Activated CD8-positive, alpha-beta T cell treated with anti-CD3 and anti-CD28 coated beads, Interleukin-2, amount 10 ng/mL, durations not matched to agents 7 days and 5 days (primary cell): ENCODE data around the gene LRRC74B. TPM values are rescaled to one million over a fixed set of nuclear protein-coding genes. Genes with fewer than 3 reads are reported as not detected.

Source experiments
- ATAC-seq: fragments of 150-1000 bp; cut with Tn5 transposase; one replicate; pipeline ENCODE4 v1.10.0; 2021; ENCODE audit warnings: moderate library complexity
- CTCF ChIA-PET: fragments of 350-600 bp; sonication (Branson Sonifier 250); formaldehyde crosslinking; loops from one replicate; lab custom pipeline; 2021; ENCODE audit warnings: antibody characterized with exemption; lab: Charles Lee
- POLR2A ChIA-PET: fragments of 350-600 bp; sonication (Branson Sonifier 250); formaldehyde crosslinking; loops from one replicate; lab custom pipeline; 2021; ENCODE audit warnings: antibody characterized with exemption; lab: Charles Lee
- DNase-seq: peaks from one replicate; pipeline ENCODE4 v3.0.0-alpha.2; 2020
- H3K27ac Mint-ChIP-seq: one replicate; pipeline ENCODE4 v1.8.0; 2021; ENCODE audit warnings: mild to moderate bottlenecking, mixed read lengths
- H3K27me3 Mint-ChIP-seq: one replicate; pipeline ENCODE4 v1.8.0; 2021; ENCODE audit warnings: low read depth, mixed read lengths
- H3K36me3 Mint-ChIP-seq: one replicate; pipeline ENCODE4 v1.8.0; 2021; ENCODE audit warnings: low read depth, mixed read lengths
- H3K4me1 Mint-ChIP-seq: one replicate; pipeline ENCODE4 v1.8.0; 2021; ENCODE audit warnings: low read depth, mixed read lengths
- H3K4me3 Mint-ChIP-seq: one replicate; pipeline ENCODE4 v1.8.0; 2021; ENCODE audit warnings: mild to moderate bottlenecking, mixed read lengths
- H3K9me3 Mint-ChIP-seq: one replicate; pipeline ENCODE4 v1.8.0; 2022; ENCODE audit warnings: mixed read lengths; ENCODE audit not compliant: insufficient read depth
- microRNA-seq: library from miRNA; unstranded; fragments of <30 nt; microRNA quantifications from one replicate; pipeline ENCODE4 v1.2.0, GENCODE V29; 2022
- total RNA-seq, 2 experiments: library from RNA; stranded (reverse); gene quantifications; one replicate each; pipeline ENCODE4 v1.2.3, GENCODE V29; 2021

LRRC74B gene
- total RNA-seq, 2 experiments from 2014 or later = not detected

DNA sequence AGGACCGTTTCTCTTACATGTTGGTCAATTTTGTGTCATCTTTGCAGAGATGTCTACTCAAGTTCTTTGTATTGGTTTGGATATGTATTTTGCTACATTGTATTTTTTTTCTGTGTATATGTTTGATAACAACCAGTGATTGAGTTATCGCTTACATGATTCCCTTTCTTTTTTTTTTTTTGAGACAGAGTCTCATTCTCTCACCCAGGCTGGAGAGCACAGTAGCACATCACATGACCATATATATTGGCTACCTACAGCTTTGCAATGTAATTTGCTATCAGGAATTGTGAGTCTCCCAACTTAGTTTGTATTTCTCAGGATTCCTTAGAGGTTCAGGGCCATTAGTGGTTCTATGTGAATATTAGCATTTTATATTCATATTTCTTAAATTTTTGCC lies 59.5 kb downstream of the LRRC74B start:
- Mint-ChIP-seq H3K9me3 (no peaks in the 10 kb centered on the region), H3K27me3 (peaks cover 30% of the 10 kb centered on the region), H3K4me1 (peaks cover 12% of the 10 kb centered on the region), H3K36me3 (no peaks in the 10 kb centered on the region), H3K27ac (no peak overlapping the region), H3K4me3 (no peak overlapping the region)
- DNase-seq = no peak
- ChIA-PET POLR2A (no interaction called here), CTCF (no interaction called here)
- no peak for ATAC-seq

DNA sequence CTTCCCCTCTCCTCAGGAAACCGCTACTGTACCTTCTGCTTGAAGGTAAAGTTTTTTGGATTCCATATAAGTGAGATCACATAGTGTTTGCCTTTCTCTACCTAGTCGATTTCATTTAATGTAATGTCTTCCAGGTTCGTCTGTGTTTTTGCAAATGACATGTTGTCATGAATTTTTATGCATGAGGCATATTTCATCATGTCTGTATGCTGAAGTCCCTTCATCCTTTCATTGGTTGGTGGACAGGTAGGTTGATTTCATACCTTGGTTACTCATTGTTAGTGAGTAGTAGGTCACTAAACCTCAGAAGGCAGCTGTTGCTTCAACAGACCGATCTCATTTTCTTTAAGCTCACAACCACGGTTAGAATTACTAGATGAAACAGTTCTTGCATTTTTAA lies 60.3 kb downstream of the LRRC74B start:
- Mint-ChIP-seq H3K36me3 (no peaks in the 10 kb centered on the region), H3K27ac (no peak overlapping the region), H3K9me3 (no peaks in the 10 kb centered on the region), H3K4me3 (no peak overlapping the region), H3K27me3 (peaks cover 29% of the 10 kb centered on the region), H3K4me1 (peaks cover 12% of the 10 kb centered on the region)
- no peak for ATAC-seq
- CTCF ChIA-PET = no interaction called here
- POLR2A ChIA-PET = no interaction called here
- no peak for DNase-seq

DNA sequence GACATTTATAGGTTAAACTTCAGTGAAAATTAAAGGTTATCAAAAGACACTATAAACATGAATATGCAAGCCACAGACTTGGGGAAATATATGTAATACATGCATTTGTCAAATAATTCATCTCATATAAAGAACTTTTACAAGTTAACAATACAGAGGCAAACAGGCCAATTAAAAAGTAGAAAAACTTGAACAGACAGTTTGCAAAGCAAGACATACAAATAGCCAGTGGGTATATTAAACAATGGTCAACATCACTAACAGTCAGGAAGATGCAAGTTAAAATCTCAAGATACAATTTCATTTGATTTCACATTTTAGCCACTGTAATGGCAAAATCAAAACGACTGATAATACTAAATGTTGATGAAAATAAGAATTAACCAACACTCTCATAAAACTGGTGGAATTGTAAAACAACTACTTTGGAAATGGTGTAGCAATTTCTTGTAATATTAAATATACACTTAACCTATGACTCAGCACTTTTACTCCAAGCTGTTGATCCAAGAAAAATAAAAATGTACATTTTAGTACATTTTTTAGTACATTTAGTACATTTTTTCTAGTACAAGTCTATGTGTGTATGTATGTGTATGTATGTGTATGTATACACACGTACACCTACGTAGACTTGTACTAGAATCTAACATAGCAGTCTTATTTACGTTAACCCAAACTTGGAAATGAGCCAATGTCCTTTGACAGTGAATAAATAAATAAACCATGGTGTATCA lies 62.8 kb downstream of the LRRC74B start:
- peaks cover 26% of the 10 kb centered on the region for H3K27me3 Mint-ChIP-seq
- CTCF ChIA-PET = no interaction called here
- H3K4me3 Mint-ChIP-seq = no peak overlapping the region
- ATAC-seq = no peak
- no peaks in the 10 kb centered on the region for H3K4me1 Mint-ChIP-seq
- no peak for DNase-seq
- POLR2A ChIA-PET = no interaction called here
- no peaks in the 10 kb centered on the region for H3K9me3 Mint-ChIP-seq
- no peak overlapping the region for H3K27ac Mint-ChIP-seq
- H3K36me3 Mint-ChIP-seq = no peaks in the 10 kb centered on the region

Small RNA genes lying within 50 kb of the gene (microRNA-seq; reads per million reads assigned to microRNA genes)
- not detected for gene MIR649

Other genes starting within 250 kb of the LRRC74B start
- 100 to 1,000 TPM; 112 to 120 TPM for gene PI4KA, start 187.1 kb upstream of the LRRC74B start, total RNA-seq
- 10 to 100 TPM; 30.7 to 32.3 TPM for gene SNAP29, start 186.9 kb upstream of the LRRC74B start, total RNA-seq
- gene CRKL, start 128.5 kb upstream of the LRRC74B start, total RNA-seq = 10 to 100 TPM; 87.0 to 87.4 TPM
- under 1 TPM; 0.37 to 0.39 TPM for gene AIFM3, start 78.7 kb upstream of the LRRC74B start, total RNA-seq
- gene LZTR1, start 63.6 kb upstream of the LRRC74B start, total RNA-seq = 10 to 100 TPM; 56.2 to 58.0 TPM
- gene THAP7, start 43.8 kb upstream of the LRRC74B start, total RNA-seq = 10 to 100 TPM; 31.7 to 32.0 TPM
- under 1 TPM; 0.50 to 0.63 TPM for gene P2RX6, start 30.8 kb upstream of the LRRC74B start, total RNA-seq
- under 1 TPM; 0.16 to 0.21 TPM for gene SLC7A4, start 13.4 kb upstream of the LRRC74B start, total RNA-seq